ENCODE results near the gene FBXO28.

The FBXO28 gene

GRCh38 chr1:224137518-224137917 lies 23.6 kb downstream of the FBXO28 start:
- no peak overlapping the region for H3K27ac ChIP-seq (ENCODE audit: low read depth, low read length)
- H3K36me3 ChIP-seq (ENCODE audit: control insufficient read depth in 5 of 5, insufficient read depth in 5 of 5, low read length in 5 of 5), result peaks cover 7 to 42% (median 22%) of the 10 kb centered on the region in 5 donors
- no peak overlapping the region for H3K9ac ChIP-seq (ENCODE audit: low read length in 5 of 5)
- no peak overlapping the region for H3K4me3 ChIP-seq (ENCODE audit: low read depth in 1 of 5, low read length in 5 of 5)
- H3K9me3 ChIP-seq (ENCODE audit: control insufficient read depth in 5 of 5, low read length in 5 of 5), result no peaks in the 10 kb centered on the region
- no peaks in the 10 kb centered on the region for H3K27me3 ChIP-seq (ENCODE audit: control insufficient read depth in 5 of 5, insufficient read depth in 4 of 5, low read length in 5 of 5)
- H3K4me1 ChIP-seq (ENCODE audit: control insufficient read depth in 5 of 5, insufficient read depth in 5 of 5, low read length in 5 of 5), result peaks cover 0 to 4% (median 0%) of the 10 kb centered on the region in 5 donors

GRCh38 chr1:224138198-224138597 lies 24.3 kb downstream of the FBXO28 start:
- no peak overlapping the region for H3K4me3 ChIP-seq (ENCODE audit: low read depth in 1 of 5, low read length in 5 of 5)
- peaks cover 3 to 37% (median 17%) of the 10 kb centered on the region in 5 donors for H3K36me3 ChIP-seq (ENCODE audit: control insufficient read depth in 5 of 5, insufficient read depth in 5 of 5, low read length in 5 of 5)
- H3K4me1 ChIP-seq (ENCODE audit: control insufficient read depth in 5 of 5, insufficient read depth in 5 of 5, low read length in 5 of 5), result peaks cover 0 to 4% (median 0%) of the 10 kb centered on the region in 5 donors
- H3K9ac ChIP-seq (ENCODE audit: low read length in 5 of 5), result no peak overlapping the region
- H3K27ac ChIP-seq (ENCODE audit: low read depth, low read length), result no peak overlapping the region
- H3K9me3 ChIP-seq (ENCODE audit: control insufficient read depth in 5 of 5, low read length in 5 of 5), result no peaks in the 10 kb centered on the region
- H3K27me3 ChIP-seq (ENCODE audit: control insufficient read depth in 5 of 5, insufficient read depth in 4 of 5, low read length in 5 of 5), result no peaks in the 10 kb centered on the region

GRCh38 chr1:224141693-224142092 lies 27.8 kb downstream of the FBXO28 start:
- H3K27me3 ChIP-seq (ENCODE audit: control insufficient read depth in 5 of 5, insufficient read depth in 4 of 5, low read length in 5 of 5), result no peaks in the 10 kb centered on the region
- no peak overlapping the region for H3K9ac ChIP-seq (ENCODE audit: low read length in 5 of 5)
- H3K9me3 ChIP-seq (ENCODE audit: control insufficient read depth in 5 of 5, low read length in 5 of 5), result no peaks in the 10 kb centered on the region
- H3K4me1 ChIP-seq (ENCODE audit: control insufficient read depth in 5 of 5, insufficient read depth in 5 of 5, low read length in 5 of 5), result peaks cover 0 to 4% (median 0%) of the 10 kb centered on the region in 5 donors
- peaks cover 3 to 27% (median 14%) of the 10 kb centered on the region in 5 donors for H3K36me3 ChIP-seq (ENCODE audit: control insufficient read depth in 5 of 5, insufficient read depth in 5 of 5, low read length in 5 of 5)
- no peak overlapping the region for H3K27ac ChIP-seq (ENCODE audit: low read depth, low read length)
- no peak overlapping the region for H3K4me3 ChIP-seq (ENCODE audit: low read depth in 1 of 5, low read length in 5 of 5)

GRCh38 chr1:224149709-224150108 lies 35.8 kb downstream of the FBXO28 start:
- no peaks in the 10 kb centered on the region for H3K27me3 ChIP-seq (ENCODE audit: control insufficient read depth in 5 of 5, insufficient read depth in 4 of 5, low read length in 5 of 5)
- no peaks in the 10 kb centered on the region for H3K4me1 ChIP-seq (ENCODE audit: control insufficient read depth in 5 of 5, insufficient read depth in 5 of 5, low read length in 5 of 5)
- H3K36me3 ChIP-seq (ENCODE audit: control insufficient read depth in 5 of 5, insufficient read depth in 5 of 5, low read length in 5 of 5), result peaks cover 0 to 14% (median 5%) of the 10 kb centered on the region in 5 donors
- no peak overlapping the region for H3K4me3 ChIP-seq (ENCODE audit: low read depth in 1 of 5, low read length in 5 of 5)
- H3K9me3 ChIP-seq (ENCODE audit: control insufficient read depth in 5 of 5, low read length in 5 of 5), result no peaks in the 10 kb centered on the region
- no peak overlapping the region for H3K27ac ChIP-seq (ENCODE audit: low read depth, low read length)
- H3K9ac ChIP-seq (ENCODE audit: low read length in 5 of 5), result no peak overlapping the region

- peaks cover 6 to 18% (median 10%) of the 10 kb centered on the region in 5 donors for H3K36me3 ChIP-seq (ENCODE audit: control insufficient read depth in 5 of 5, insufficient read depth in 5 of 5, low read length in 5 of 5)
- no peak overlapping the region for H3K9ac ChIP-seq (ENCODE audit: low read length in 5 of 5)
- H3K27me3 ChIP-seq (ENCODE audit: control insufficient read depth in 5 of 5, insufficient read depth in 4 of 5, low read length in 5 of 5), result no peaks in the 10 kb centered on the region
- H3K4me1 ChIP-seq (ENCODE audit: control insufficient read depth in 5 of 5, insufficient read depth in 5 of 5, low read length in 5 of 5), result no peaks in the 10 kb centered on the region
- H3K9me3 ChIP-seq (ENCODE audit: control insufficient read depth in 5 of 5, low read length in 5 of 5), result no peaks in the 10 kb centered on the region
- H3K4me3 ChIP-seq (ENCODE audit: low read depth in 1 of 5, low read length in 5 of 5), result no peak overlapping the region
- no peak overlapping the region for H3K27ac ChIP-seq (ENCODE audit: low read depth, low read length)
Measured at GRCh38 chr1:224151117-224151516, 37.2 kb downstream of the FBXO28 start.

GRCh38 chr1:224157316-224157715 lies 43.4 kb downstream of the FBXO28 start:
- Histone ChIP-seq H3K27ac (ENCODE audit: low read depth, low read length) (no peak overlapping the region), H3K9me3 (ENCODE audit: control insufficient read depth in 5 of 5, low read length in 5 of 5) (no peaks in the 10 kb centered on the region), H3K9ac (ENCODE audit: low read length in 5 of 5) (no peak overlapping the region), H3K4me1 (ENCODE audit: control insufficient read depth in 5 of 5, insufficient read depth in 5 of 5, low read length in 5 of 5) (no peaks in the 10 kb centered on the region), H3K27me3 (ENCODE audit: control insufficient read depth in 5 of 5, insufficient read depth in 4 of 5, low read length in 5 of 5) (no peaks in the 10 kb centered on the region), H3K4me3 (ENCODE audit: low read depth in 1 of 5, low read length in 5 of 5) (no peak overlapping the region), H3K36me3 (ENCODE audit: control insufficient read depth in 5 of 5, insufficient read depth in 5 of 5, low read length in 5 of 5) (peaks cover 35 to 58% (median 49%) of the 10 kb centered on the region in 5 donors)

- Histone ChIP-seq H3K9me3 (ENCODE audit: control insufficient read depth in 5 of 5, low read length in 5 of 5) (no peaks in the 10 kb centered on the region), H3K27me3 (ENCODE audit: control insufficient read depth in 5 of 5, insufficient read depth in 4 of 5, low read length in 5 of 5) (no peaks in the 10 kb centered on the region), H3K27ac (ENCODE audit: low read depth, low read length) (no peak overlapping the region), H3K4me3 (ENCODE audit: low read depth in 1 of 5, low read length in 5 of 5) (no peak overlapping the region), H3K9ac (ENCODE audit: low read length in 5 of 5) (no peak overlapping the region), H3K36me3 (ENCODE audit: control insufficient read depth in 5 of 5, insufficient read depth in 5 of 5, low read length in 5 of 5) (peaks cover 31 to 52% (median 42%) of the 10 kb centered on the region in 5 donors), H3K4me1 (ENCODE audit: control insufficient read depth in 5 of 5, insufficient read depth in 5 of 5, low read length in 5 of 5) (no peaks in the 10 kb centered on the region)
Measured at GRCh38 chr1:224159541-224159940, 45.6 kb downstream of the FBXO28 start.

GRCh38 chr1:224160171-224160682 lies 46.3 kb downstream of the FBXO28 start:
- no peaks in the 10 kb centered on the region for H3K4me1 ChIP-seq (ENCODE audit: control insufficient read depth in 5 of 5, insufficient read depth in 5 of 5, low read length in 5 of 5)
- H3K4me3 ChIP-seq (ENCODE audit: low read depth in 1 of 5, low read length in 5 of 5), result no peak overlapping the region
- H3K27me3 ChIP-seq (ENCODE audit: control insufficient read depth in 5 of 5, insufficient read depth in 4 of 5, low read length in 5 of 5), result no peaks in the 10 kb centered on the region
- H3K36me3 ChIP-seq (ENCODE audit: control insufficient read depth in 5 of 5, insufficient read depth in 5 of 5, low read length in 5 of 5), result peaks cover 31 to 52% (median 42%) of the 10 kb centered on the region in 5 donors
- H3K9me3 ChIP-seq (ENCODE audit: control insufficient read depth in 5 of 5, low read length in 5 of 5), result no peaks in the 10 kb centered on the region
- no peak overlapping the region for H3K27ac ChIP-seq (ENCODE audit: low read depth, low read length)
- no peak overlapping the region for H3K9ac ChIP-seq (ENCODE audit: low read length in 5 of 5)

GRCh38 chr1:224162768-224163167 lies 48.9 kb downstream of the FBXO28 start:
- H3K9me3 ChIP-seq (ENCODE audit: control insufficient read depth in 5 of 5, low read length in 5 of 5), result no peaks in the 10 kb centered on the region
- no peaks in the 10 kb centered on the region for H3K27me3 ChIP-seq (ENCODE audit: control insufficient read depth in 5 of 5, insufficient read depth in 4 of 5, low read length in 5 of 5)
- H3K27ac ChIP-seq (ENCODE audit: low read depth, low read length), result no peak overlapping the region
- H3K4me3 ChIP-seq (ENCODE audit: low read depth in 1 of 5, low read length in 5 of 5), result no peak overlapping the region
- no peaks in the 10 kb centered on the region for H3K4me1 ChIP-seq (ENCODE audit: control insufficient read depth in 5 of 5, insufficient read depth in 5 of 5, low read length in 5 of 5)
- peaks cover 18 to 35% (median 27%) of the 10 kb centered on the region in 5 donors for H3K36me3 ChIP-seq (ENCODE audit: control insufficient read depth in 5 of 5, insufficient read depth in 5 of 5, low read length in 5 of 5)
- H3K9ac ChIP-seq (ENCODE audit: low read length in 5 of 5), result no peak overlapping the region

- H3K27ac ChIP-seq (ENCODE audit: low read depth, low read length), result no peak overlapping the region
- no peak overlapping the region for H3K4me3 ChIP-seq (ENCODE audit: low read depth in 1 of 5, low read length in 5 of 5)
- peaks cover 0 to 1% (median 0%) of the 10 kb centered on the region in 5 donors for H3K4me1 ChIP-seq (ENCODE audit: control insufficient read depth in 5 of 5, insufficient read depth in 5 of 5, low read length in 5 of 5)
- peaks cover 13 to 30% (median 23%) of the 10 kb centered on the region in 5 donors for H3K36me3 ChIP-seq (ENCODE audit: control insufficient read depth in 5 of 5, insufficient read depth in 5 of 5, low read length in 5 of 5)
- no peaks in the 10 kb centered on the region for H3K9me3 ChIP-seq (ENCODE audit: control insufficient read depth in 5 of 5, low read length in 5 of 5)
- H3K27me3 ChIP-seq (ENCODE audit: control insufficient read depth in 5 of 5, insufficient read depth in 4 of 5, low read length in 5 of 5), result no peaks in the 10 kb centered on the region
- H3K9ac ChIP-seq (ENCODE audit: low read length in 5 of 5), result no peak overlapping the region
Measured at GRCh38 chr1:224163311-224163710, 49.4 kb downstream of the FBXO28 start.
